Panc1 (cell line): ENCODE data around the gene EVC. TPM values are rescaled to one million over a fixed set of nuclear protein-coding genes. Genes with fewer than 3 reads are reported as not detected.

Source experiments
- ATAC-seq: fragments of 200-7000 bp; cut with Tn5 transposase; 2 replicates; pipeline ENCODE4 v1.9.1; 2020; ENCODE audit warnings: mild to moderate bottlenecking, moderate library complexity
- BruUV-seq: library from RNA; stranded (reverse); fragments of 400-500 nt; replicated peaks from 2 replicates; lab custom pipeline; 2021; lab: Mats Ljungman, UMichigan
- CTCF ChIA-PET: fragments of 300-600 bp; sonication (Branson Sonifier 250); formaldehyde crosslinking; loops from one replicate; lab custom pipeline; 2022; ENCODE audit warnings: antibody characterized with exemption; lab: Charles Lee
- POLR2A ChIA-PET: fragments of 300-600 bp; sonication (Branson Sonifier 250); formaldehyde crosslinking; loops from one replicate; lab custom pipeline; 2022; ENCODE audit warnings: antibody characterized with exemption; lab: Charles Lee
- DNase-seq: peaks from one replicate; pipeline ENCODE4 v3.0.0-alpha.2; 2010; ENCODE audit warnings: low read depth, low spot score
- H3K27ac ChIP-seq: 2 replicates; pipeline ENCODE4 v1.5.1; 2011; ENCODE audit warnings: mild to moderate bottlenecking, low read length, inconsistent platforms
- H3K27me3 ChIP-seq: fragments of 200-500 bp; sonication (Bioruptor generic); 2 replicates; pipeline ENCODE4 v1.6.0; 2014; ENCODE audit warnings: low read length, inconsistent platforms; ENCODE audit not compliant: control insufficient read depth, insufficient read depth
- H3K36me3 ChIP-seq: fragments of 200-500 bp; sonication (Bioruptor generic); 2 replicates; pipeline ENCODE4 v1.5.1; 2014; ENCODE audit warnings: inconsistent platforms, mild to moderate bottlenecking, low read length, moderate library complexity; ENCODE audit not compliant: control insufficient read depth, insufficient read depth
- H3K4me1 ChIP-seq: 2 replicates; pipeline ENCODE4 v1.5.1; 2011; ENCODE audit warnings: inconsistent platforms, mild to moderate bottlenecking, low read length, moderate library complexity; ENCODE audit not compliant: control insufficient read depth, insufficient read depth
- H3K4me3 ChIP-seq, 2 experiments: 2 replicates each; pipeline ENCODE4 v1.5.1; 2011 to 2012; ENCODE audit warnings: low read depth in 2 of 2, low read length in 2 of 2, mild to moderate bottlenecking in 2 of 2, inconsistent platforms in 1 of 2, moderate library complexity in 1 of 2
- H3K9me3 ChIP-seq: fragments of 200-500 bp; sonication (Bioruptor generic); 2 replicates; pipeline ENCODE4 v1.5.1; 2014; ENCODE audit warnings: low read depth, mild to moderate bottlenecking, inconsistent platforms, low read length, moderate library complexity; ENCODE audit not compliant: control insufficient read depth, insufficient read depth
- CTCF ChIP-seq: fragments of 450-650 bp; IDR thresholded peaks from 2 replicates; pipeline ENCODE4 v1.5.1; 2017; ENCODE audit warnings: mild to moderate bottlenecking
- POLR2AphosphoS5 ChIP-seq: IDR thresholded peaks from 2 replicates; pipeline ENCODE4 v1.6.1; 2012; ENCODE audit warnings: mild to moderate bottlenecking, low read depth, low read length, moderate library complexity
- REST ChIP-seq, 2 experiments: IDR thresholded peaks; 2 replicates each; pipeline ENCODE4 v1.6.1; 2011 to 2012; ENCODE audit warnings: low read depth in 2 of 2, control low read depth in 1 of 2, low read length in 1 of 2, mild to moderate bottlenecking in 1 of 2, moderate library complexity in 1 of 2; ENCODE audit not compliant: insufficient read depth in 1 of 2
- SIN3A ChIP-seq: IDR thresholded peaks from 2 replicates; pipeline ENCODE4 v1.6.1; 2012; ENCODE audit warnings: low read depth, mild to moderate bottlenecking, low read length, moderate library complexity, borderline replicate concordance; ENCODE audit not compliant: insufficient read depth
- TCF7L2 ChIP-seq: IDR thresholded peaks from 2 replicates; pipeline ENCODE4 v1.6.1; 2011; ENCODE audit warnings: mild to moderate bottlenecking, low read depth, low read length, inconsistent platforms
- in situ Hi-C: cut with HindIII; loops from 2 replicates; pipeline ENCODE4 v1.10.0; 2016; ENCODE audit warnings: low sequenced_read_pairs, low pct_unique_long_range_greater_than_20kb
- intact Hi-C: fragments of 100-400 bp; cut with micrococcal nuclease; formaldehyde crosslinking; loops from one replicate; pipeline ENCODE4 v1.10.0; 2022; ENCODE audit not compliant: unreplicated experiment
- total RNA-seq: library from RNA; stranded (reverse); gene quantifications from one replicate; pipeline ENCODE4 v1.2.1, GENCODE V29; 2021; ENCODE audit not compliant: unreplicated experiment

The EVC gene
- total RNA-seq, 1 experiment from 2014 or later, result 12.1 TPM

- no peak for TF ChIP-seq TCF7L2
- TF ChIP-seq POLR2AphosphoS5, result no peak
- no peak for TF ChIP-seq REST (IDR thresholded peaks at IDR 0.05; ENCODE audit: insufficient read depth in 1 of 2, low read depth in 2 of 2, low read length in 1 of 2)
- no peak for TF ChIP-seq SIN3A
- no peak for TF ChIP-seq CTCF
- CTCF ChIA-PET, result no interaction called here
- H3K4me1 ChIP-seq, result no peaks in the 10 kb centered on the region
- DNase-seq, result no peak
- intact Hi-C loops (no loop called here), in situ Hi-C loops (no loop called here)
- no peak for ATAC-seq
- BruUV-seq, result no TSS peak
- H3K36me3 ChIP-seq, result no peaks in the 10 kb centered on the region
- H3K9me3 ChIP-seq, result peaks cover 5% of the 10 kb centered on the region; the same call in 1 of the 2 replicates
- POLR2A ChIA-PET, result no interaction called here
- no peak overlapping the region for H3K27ac ChIP-seq
- no peaks in the 10 kb centered on the region for H3K27me3 ChIP-seq
- no peak overlapping the region for H3K4me3 ChIP-seq
These were observed 62.2 kb downstream of the EVC start for GRCh38 chr4:5773271-5773555.

GRCh38 chr4:5774416-5775036, 63.5 kb downstream of the EVC start:
- Histone ChIP-seq H3K27me3 (no peaks in the 10 kb centered on the region), H3K9me3 (peaks cover 5% of the 10 kb centered on the region; the same call in 1 of the 2 replicates), H3K36me3 (no peaks in the 10 kb centered on the region), H3K4me1 (no peaks in the 10 kb centered on the region), H3K27ac (no peak overlapping the region), H3K4me3 (no peak overlapping the region)
- no peak for TF ChIP-seq REST (IDR thresholded peaks at IDR 0.05; ENCODE audit: insufficient read depth in 1 of 2, low read depth in 2 of 2, low read length in 1 of 2)
- no peak for TF ChIP-seq CTCF
- POLR2A ChIA-PET, result no interaction called here
- DNase-seq, result no peak
- intact Hi-C loops (no loop called here), in situ Hi-C loops (no loop called here)
- CTCF ChIA-PET, result no interaction called here
- BruUV-seq, result no TSS peak
- ATAC-seq, result no peak
